H1 (cell line): ENCODE data around the gene CDK13. TPM values are rescaled to one million over a fixed set of nuclear protein-coding genes. Genes with fewer than 3 reads are reported as not detected.

ENCODE experiments used
- CTCF ChIA-PET: fragments of 300-600 bp; sonication (Branson Sonifier 250); formaldehyde crosslinking; loops from one replicate; lab custom pipeline; 2021; ENCODE audit not compliant: partially characterized antibody; lab: Charles Lee
- POLR2A ChIA-PET: fragments of 300-600 bp; sonication (Branson Sonifier 250); formaldehyde crosslinking; loops from one replicate; lab custom pipeline; 2021; ENCODE audit warnings: inconsistent platforms; ENCODE audit not compliant: partially characterized antibody; lab: Charles Lee
- DNase-seq, 2 experiments: peaks; one replicate each; pipeline versions ENCODE4 v3.0.0 to v3.0.0-alpha.2; 2010 to 2022; ENCODE audit warnings: low spot score in 2 of 2, low read depth in 1 of 2, mixed read lengths in 1 of 2
- FAIRE-seq: peaks from 2 replicates; lab custom pipeline; 2011; peaks lifted over from hg19 to GRCh38; lab: Jason Lieb, UNC
- H2AFZ ChIP-seq: 2 replicates; pipeline ENCODE4 v1.8.1; 2012; ENCODE audit warnings: low read length, inconsistent platforms
- H2AK5ac ChIP-seq: 2 replicates; pipeline ENCODE4 v1.6.1; 2013; ENCODE audit warnings: low read depth, low read length
- H2BK120ac ChIP-seq: replicated peaks from 2 replicates; pipeline ENCODE3; 2013; ENCODE audit warnings: low read depth, low read length, inconsistent platforms
- H2BK12ac ChIP-seq: 2 replicates; pipeline ENCODE4 v1.6.1; 2013; ENCODE audit warnings: low read depth, low read length
- H2BK15ac ChIP-seq: 2 replicates; pipeline ENCODE4 v1.6.1; 2013; ENCODE audit warnings: low read length
- H2BK20ac ChIP-seq: 2 replicates; pipeline ENCODE4 v1.6.1; 2013; ENCODE audit warnings: low read length
- H2BK5ac ChIP-seq: 2 replicates; pipeline ENCODE4 v1.6.1; 2013; ENCODE audit warnings: low read depth, low read length
- H3K14ac ChIP-seq: 2 replicates; pipeline ENCODE4 v1.6.1; 2013; ENCODE audit warnings: inconsistent platforms; ENCODE audit not compliant: insufficient read length
- H3K18ac ChIP-seq: 2 replicates; pipeline ENCODE4 v1.6.1; 2013; ENCODE audit warnings: low read length; ENCODE audit errors: extremely low read depth
- H3K23ac ChIP-seq: 2 replicates; pipeline ENCODE4 v1.6.1; 2013; ENCODE audit warnings: inconsistent platforms; ENCODE audit not compliant: insufficient read length
- H3K23me2 ChIP-seq: 2 replicates; pipeline ENCODE4 v1.6.1; 2013; ENCODE audit warnings: low read depth, low read length
- H3K27ac ChIP-seq: 2 replicates; pipeline ENCODE4 v1.6.1; 2011; ENCODE audit warnings: low read depth, low read length, inconsistent platforms
- H3K27me3 ChIP-seq, 4 experiments: replicated peaks in 1 of 4; 1 replicate in 1 of 4; 2 replicates in 3 of 4; pipeline versions ENCODE4 v1.6.1 to v1.8.1; 2011 to 2013; ENCODE audit warnings: low read length in 3 of 4, mild to moderate bottlenecking in 3 of 4, inconsistent platforms in 2 of 4, mixed read lengths in 2 of 4, moderate library complexity in 1 of 4; ENCODE audit not compliant: control insufficient read depth in 3 of 4, insufficient read depth in 3 of 4; ENCODE audit errors: extremely low read depth in 1 of 4
- H3K36me3 ChIP-seq, 4 experiments: 2 replicates each; pipeline versions ENCODE4 v1.6.1 to v1.8.1; 2011 to 2013; ENCODE audit warnings: mild to moderate bottlenecking in 4 of 4, low read length in 3 of 4, moderate library complexity in 2 of 4, control low read depth in 1 of 4, inconsistent platforms in 1 of 4; ENCODE audit not compliant: insufficient read depth in 4 of 4, control insufficient read depth in 2 of 4
- H3K4ac ChIP-seq: replicated peaks from 2 replicates; pipeline ENCODE3; 2013; ENCODE audit warnings: low read length, low read depth, mixed read lengths, inconsistent platforms; ENCODE audit not compliant: insufficient read length
- H3K4me1 ChIP-seq, 4 experiments: replicated peaks in 1 of 4; 1 replicate in 1 of 4; 2 replicates in 3 of 4; pipeline versions ENCODE4 v1.6.1 to v1.8.1; 2011 to 2013; ENCODE audit warnings: low read length in 3 of 4, inconsistent platforms in 2 of 4, mixed read lengths in 1 of 4; ENCODE audit not compliant: insufficient read depth in 4 of 4, control insufficient read depth in 3 of 4
- H3K4me2 ChIP-seq, 2 experiments: 2 replicates each; pipeline versions ENCODE4 v1.6.1 to v1.8.1; 2011 to 2013; ENCODE audit warnings: low read depth in 2 of 2, low read length in 2 of 2, control low read depth in 1 of 2, inconsistent platforms in 1 of 2, mild to moderate bottlenecking in 1 of 2; ENCODE audit not compliant: insufficient read depth in 1 of 2
- H3K4me3 ChIP-seq, 4 experiments: fragments of 200-600, 300-600 bp in 1 of 4; sonication (generic), shearing (Covaris generic), sonication (Bioruptor Twin) in 1 of 4; 2 replicates each; pipeline versions ENCODE4 v1.5.1 to v1.8.1; 2011 to 2016; ENCODE audit warnings: low read length in 4 of 4, low read depth in 3 of 4, control low read depth in 2 of 4, inconsistent platforms in 2 of 4, mild to moderate bottlenecking in 2 of 4, mixed read lengths in 1 of 4, moderate library complexity in 1 of 4; ENCODE audit not compliant: insufficient read depth in 2 of 4; ENCODE audit errors: extremely low read depth in 1 of 4
- H3K56ac ChIP-seq: replicated peaks from 2 replicates; pipeline ENCODE3; 2013; ENCODE audit warnings: low read depth, mild to moderate bottlenecking, mixed read lengths, low read length, inconsistent platforms; ENCODE audit not compliant: insufficient read length
- H3K79me1 ChIP-seq: 2 replicates; pipeline ENCODE4 v1.6.1; 2013; ENCODE audit warnings: low read depth, low read length, control low read depth
- H3K79me2 ChIP-seq, 2 experiments: 2 replicates each; pipeline versions ENCODE4 v1.6.1 to v1.8.1; 2012 to 2013; ENCODE audit warnings: low read length in 2 of 2, mild to moderate bottlenecking in 2 of 2, inconsistent platforms in 1 of 2; ENCODE audit not compliant: insufficient read depth in 2 of 2, control insufficient read depth in 1 of 2
- H3K9ac ChIP-seq, 4 experiments: replicated peaks in 1 of 4; 1 replicate in 1 of 4; 2 replicates in 3 of 4; pipeline versions ENCODE4 v1.6.1 to v1.8.1; 2011 to 2013; ENCODE audit warnings: low read depth in 3 of 4, low read length in 3 of 4, control low read depth in 2 of 4, mild to moderate bottlenecking in 2 of 4, moderate library complexity in 2 of 4, inconsistent platforms in 1 of 4; ENCODE audit errors: extremely low read depth in 1 of 4
- H3K9me3 ChIP-seq, 2 experiments: 2 replicates each; pipeline versions ENCODE4 v1.6.1 to v1.8.1; 2012 to 2013; ENCODE audit warnings: mild to moderate bottlenecking in 2 of 2, moderate library complexity in 2 of 2, control low read depth in 1 of 2, inconsistent platforms in 1 of 2, low read depth in 1 of 2, low read length in 1 of 2, mixed read lengths in 1 of 2; ENCODE audit not compliant: insufficient read depth in 2 of 2
- H4K20me1 ChIP-seq, 2 experiments: replicated peaks in 1 of 2; 2 replicates each; pipeline versions ENCODE3 to v1.8.1; 2011 to 2013; ENCODE audit warnings: inconsistent platforms in 2 of 2, low read length in 2 of 2, mild to moderate bottlenecking in 1 of 2; ENCODE audit not compliant: insufficient read depth in 2 of 2, control insufficient read depth in 1 of 2
- H4K5ac ChIP-seq: 2 replicates; pipeline ENCODE4 v1.6.1; 2013; ENCODE audit warnings: low read length, low read depth, mixed read lengths, inconsistent platforms; ENCODE audit not compliant: insufficient read length
- H4K8ac ChIP-seq: 2 replicates; pipeline ENCODE4 v1.8.0; 2013; ENCODE audit warnings: mild to moderate bottlenecking, moderate library complexity, low read length, inconsistent platforms; ENCODE audit not compliant: insufficient read depth; ENCODE audit errors: extremely low read depth
- H4K91ac ChIP-seq: replicated peaks from 2 replicates; pipeline ENCODE3; 2013; ENCODE audit warnings: low read length, mixed read lengths, inconsistent platforms; ENCODE audit not compliant: insufficient read length
- ATF3 ChIP-seq: IDR thresholded peaks from 2 replicates; pipeline ENCODE4 v1.6.1; 2011; ENCODE audit warnings: low read depth, mild to moderate bottlenecking, low read length; ENCODE audit not compliant: insufficient read depth
- CHD1 ChIP-seq: IDR thresholded peaks from 2 replicates; pipeline ENCODE4 v1.6.1; 2012; ENCODE audit warnings: low read depth, low read length, improper control_type of control experiment
- CTBP2 ChIP-seq: IDR thresholded peaks from 2 replicates; pipeline ENCODE4 v1.7.0; 2011; ENCODE audit warnings: borderline replicate concordance, mild to moderate bottlenecking, moderate library complexity, mixed read lengths, low read length; ENCODE audit not compliant: insufficient read depth, insufficient read length
- EGR1 ChIP-seq: IDR thresholded peaks from 2 replicates; pipeline ENCODE4 v1.6.1; 2011; ENCODE audit warnings: low read depth, low read length, borderline replicate concordance
- EZH2 ChIP-seq: fragments of 200-600 bp; sonication (generic); IDR thresholded peaks from 2 replicates; pipeline ENCODE4 v1.7.1; 2012; ENCODE audit warnings: low read depth, mild to moderate bottlenecking, moderate library complexity, low read length, inconsistent platforms; ENCODE audit not compliant: severe bottlenecking
- FOSL1 ChIP-seq: IDR thresholded peaks from 2 replicates; pipeline ENCODE4 v1.6.1; 2011; ENCODE audit warnings: mild to moderate bottlenecking, low read depth, low read length, moderate library complexity; ENCODE audit not compliant: insufficient read depth
- JUN ChIP-seq: IDR thresholded peaks from 2 replicates; pipeline ENCODE4 v1.6.1; 2011; ENCODE audit warnings: low read depth, mild to moderate bottlenecking, improper control_type of control experiment, low read length
- KDM1A ChIP-seq: fragments of 200-600, 300-600 bp; sonication (generic); IDR thresholded peaks from 2 replicates; pipeline ENCODE4 v1.7.1; 2016; ENCODE audit warnings: mild to moderate bottlenecking, low read length, borderline replicate concordance
- NANOG ChIP-seq: IDR thresholded peaks from 2 replicates; pipeline ENCODE4 v1.6.1; 2011; ENCODE audit warnings: low read length, low read depth, mild to moderate bottlenecking, inconsistent platforms; ENCODE audit not compliant: insufficient read depth, poor library complexity, severe bottlenecking
- POLR2AphosphoS5 ChIP-seq: IDR thresholded peaks from 2 replicates; pipeline ENCODE4 v1.6.1; 2011; ENCODE audit warnings: low read depth, low read length
- SIN3A ChIP-seq, 2 experiments: IDR thresholded peaks in 1 of 2; conservative IDR thresholded peaks in 1 of 2; 2 replicates each; pipeline ENCODE4 v1.6.1; 2011 to 2012; ENCODE audit warnings: low read length in 2 of 2, improper control_type of control experiment in 1 of 2, low read depth in 1 of 2, mild to moderate bottlenecking in 1 of 2
- SRF ChIP-seq: IDR thresholded peaks from 2 replicates; pipeline ENCODE4 v1.6.1; 2011; ENCODE audit warnings: mild to moderate bottlenecking, low read depth, low read length, moderate library complexity
- WGBS, 2 experiments: shearing (Covaris generic) in 1 of 2; methylation state at CpG; one replicate each; pipeline versions ENCODE4 v1.1.6 to v1.1.7; 2013 to 2015; ENCODE audit warnings: low lambda C conversion rate in 2 of 2, mixed read lengths in 2 of 2, inconsistent platforms in 1 of 2, low coverage in 1 of 2, missing lambda C conversion rate in 1 of 2; ENCODE audit not compliant: insufficient replicate concordance in 2 of 2, insufficient coverage in 1 of 2, insufficient read length in 1 of 2; ENCODE audit errors: extremely low coverage in 1 of 2, missing lambda C conversion rate in 1 of 2; 5-methylcytosine and 5-hydroxymethylcytosine counted together
- polyA plus RNA-seq, 7 experiments: library from polyadenylated mRNA; depleted of rRNA in 3 of 7; stranded (reverse) in 5 of 7; unstranded in 2 of 7; fragments of >200 nt in 5 of 7; fragments of 200-250 nt in 2 of 7; gene quantifications; 1 replicate in 5 of 7; 2 replicates in 1 of 7; 4 replicates in 1 of 7; pipeline versions ENCODE4 v1.2.1 to v1.2.3, GENCODE V29; 2011 to 2013; ENCODE audit warnings: missing spikeins in 2 of 7, mixed read lengths in 2 of 7
- total RNA-seq: library from RNA; stranded (reverse); fragmentation: NEBNext Ultra II Directional; extraction: Animal tissue kit (Norgen Biotek cat#: 25700); gene quantifications from 2 replicates; pipeline ENCODE4 v1.2.1, GENCODE V29; 2021

Gene CDK13
- total and polyA plus RNA-seq, 2 of the 8 experiments (the other 6 are each of a cell fraction or from before 2014, with no cell fraction given): 22.6 to 49.5 TPM

- Histone ChIP-seq H2BK15ac (no peak overlapping the region), H3K27ac (no peak overlapping the region), H3K27me3 (no peaks in the 10 kb centered on the region), H2BK120ac (no peak overlapping the region), H3K56ac (no peak overlapping the region), H3K9ac (no peak overlapping the region), H2BK20ac (no peak overlapping the region), H2BK12ac (no peak overlapping the region), H3K4me1 (peaks cover 0 to 4% (median 2%) of the 10 kb centered on the region in 4 experiments; a peak in 4 of 7 replicates), H2AK5ac (no peak overlapping the region), H3K18ac (no peak overlapping the region), H3K23me2 (no peaks in the 10 kb centered on the region), H3K36me3 (peaks cover 7 to 25% (median 14%) of the 10 kb centered on the region in 4 experiments), H3K9me3 (no peaks in the 10 kb centered on the region), H3K4me3 (no peak overlapping the region; a peak in 1 of 8 replicates), H3K79me1 (no peaks in the 10 kb centered on the region), H2AFZ (no peak overlapping the region), H2BK5ac (no peak overlapping the region), H4K8ac (no peak overlapping the region), H3K4ac (no peak overlapping the region), H4K5ac (no peak overlapping the region), H4K20me1 (peaks cover 0 to 2% of the 10 kb centered on the region in 2 experiments), H3K14ac (no peak overlapping the region), H3K23ac (no peak overlapping the region), H4K91ac (no peak overlapping the region), H3K79me2 (no peaks in the 10 kb centered on the region), H3K4me2 (peak overlapping the region; percentile 5 to 24; a peak in 1 of 4 replicates)
- no peak for DNase-seq
- no peak for FAIRE-seq
- ChIA-PET CTCF (no interaction called here), POLR2A (no interaction called here)
- WGBS, 2 experiments: 11% methylated on average over 1 of the region's 1 CpG; no CpG with 5 or more reads in 1 of the 2 experiments
- TF ChIP-seq EGR1 (no peak), SIN3A (conservative IDR thresholded peaks at IDR 0.05 in 1 of 2, IDR thresholded peaks at IDR 0.05 in 1 of 2; ENCODE audit: low read depth in 1 of 2, low read length in 2 of 2) (no peak), FOSL1 (no peak), ATF3 (no peak), SRF (no peak), KDM1A (no peak), EZH2 (no peak), CHD1 (no peak), JUN (no peak), POLR2AphosphoS5 (no peak), CTBP2 (no peak), NANOG (no peak)
Measured at GRCh38 chr7:40095695-40096327, 145.8 kb downstream of the CDK13 start.
